HEK293T (cell line): Measurements from ENCODE around the gene CLN6.

Source experiments
- ARNT ChIP-seq: fragments of 450-650 bp; IDR thresholded peaks from 2 replicates; pipeline ENCODE4 v1.6.1; 2017; ENCODE audit warnings: mild to moderate bottlenecking
- BHLHE40 ChIP-seq: fragments of 450-650 bp; IDR thresholded peaks from 2 replicates; pipeline ENCODE4 v1.6.1; 2016; ENCODE audit warnings: mild to moderate bottlenecking, moderate library complexity, borderline replicate concordance
- CTBP1 ChIP-seq: fragments of 450-650 bp; IDR thresholded peaks from 2 replicates; pipeline ENCODE4 v1.6.1; 2016; ENCODE audit warnings: borderline replicate concordance
- FOXA1 ChIP-seq: fragments of 450-650 bp; IDR thresholded peaks from 2 replicates; pipeline ENCODE4 v1.6.1; 2016; ENCODE audit warnings: mild to moderate bottlenecking
- FOXK2 ChIP-seq: fragments of 450-650 bp; IDR thresholded peaks from 2 replicates; pipeline ENCODE4 v1.6.1; 2016; ENCODE audit warnings: mild to moderate bottlenecking
- HDGF ChIP-seq: fragments of 450-650 bp; IDR thresholded peaks from 2 replicates; pipeline ENCODE4 v1.6.1; 2017; ENCODE audit warnings: antibody characterized with exemption, borderline replicate concordance
- L3MBTL2 ChIP-seq: fragments of 450-650 bp; conservative IDR thresholded peaks from 2 replicates; pipeline ENCODE4 v1.6.1; 2016; ENCODE audit warnings: mild to moderate bottlenecking
- LEF1 ChIP-seq: fragments of 450-650 bp; IDR thresholded peaks from 2 replicates; pipeline ENCODE4 v1.6.1; 2017; ENCODE audit warnings: mild to moderate bottlenecking, borderline replicate concordance
- NFRKB ChIP-seq: fragments of 450-650 bp; IDR thresholded peaks from 2 replicates; pipeline ENCODE4 v1.6.1; 2016; ENCODE audit warnings: mild to moderate bottlenecking, moderate library complexity
- SP1 ChIP-seq: fragments of 450-650 bp; IDR thresholded peaks from 2 replicates; pipeline ENCODE4 v1.6.1; 2017
- SUZ12 ChIP-seq: fragments of 450-650 bp; IDR thresholded peaks from 2 replicates; pipeline ENCODE4 v1.6.1; 2016; ENCODE audit warnings: mild to moderate bottlenecking
- TARDBP ChIP-seq: fragments of 450-650 bp; IDR thresholded peaks from 2 replicates; pipeline ENCODE4 v1.6.1; 2016
- TF ChIP-seq, protein P1 (sequence below): fragments of 450-650 bp; IDR thresholded peaks from 2 replicates; pipeline ENCODE4 v1.6.1; 2016

DNA sequence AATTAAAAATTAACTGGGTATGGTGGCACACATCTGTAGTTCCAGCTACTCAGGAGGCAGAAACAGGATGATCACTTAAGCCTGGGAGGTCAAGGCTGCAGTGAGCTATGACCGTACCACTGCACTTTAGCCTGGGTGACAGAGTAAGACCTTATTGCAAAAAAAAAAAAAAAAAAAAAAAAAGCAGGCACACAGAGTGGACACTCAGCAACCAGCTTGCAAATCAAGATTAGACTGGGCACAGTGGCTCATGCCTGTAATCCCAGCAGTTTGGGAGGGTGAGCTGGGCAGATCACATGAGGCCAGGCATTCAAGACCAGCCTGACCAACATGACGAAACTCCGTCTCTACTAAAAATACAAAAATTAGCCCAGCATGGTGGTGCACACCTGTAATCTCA lies 5.4 kb downstream of the CLN6 start:
- TF ChIP-seq NFRKB (no peak), SP1 (no peak), SUZ12 (no peak), FOXK2 (no peak), CTBP1 (no peak), ARNT (no peak), HDGF (no peak), L3MBTL2 (no peak), LEF1 (no peak), BHLHE40 (no peak), FOXA1 (no peak), TARDBP (no peak)
- TF ChIP-seq, protein P1, sequence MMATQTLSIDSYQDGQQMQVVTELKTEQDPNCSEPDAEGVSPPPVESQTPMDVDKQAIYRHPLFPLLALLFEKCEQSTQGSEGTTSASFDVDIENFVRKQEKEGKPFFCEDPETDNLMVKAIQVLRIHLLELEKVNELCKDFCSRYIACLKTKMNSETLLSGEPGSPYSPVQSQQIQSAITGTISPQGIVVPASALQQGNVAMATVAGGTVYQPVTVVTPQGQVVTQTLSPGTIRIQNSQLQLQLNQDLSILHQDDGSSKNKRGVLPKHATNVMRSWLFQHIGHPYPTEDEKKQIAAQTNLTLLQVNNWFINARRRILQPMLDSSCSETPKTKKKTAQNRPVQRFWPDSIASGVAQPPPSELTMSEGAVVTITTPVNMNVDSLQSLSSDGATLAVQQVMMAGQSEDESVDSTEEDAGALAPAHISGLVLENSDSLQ: no peak
